GM18498 (cell line): Measurements from ENCODE around the gene KDM4D.
"Not testable (repeated sequence)": the region's sequence is repeated elsewhere in the genome, so short reads cannot be mapped to it uniquely, and the experiment has no call there.

Experiments used
- ATAC-seq: cut with Tn5 transposase; IDR thresholded peaks from one replicate; pipeline ENCODE4 v1.9.1; 2021; ENCODE audit warnings: mild to moderate bottlenecking, moderate library complexity; ENCODE audit not compliant: unreplicated experiment

The KDM4D gene

DNA sequence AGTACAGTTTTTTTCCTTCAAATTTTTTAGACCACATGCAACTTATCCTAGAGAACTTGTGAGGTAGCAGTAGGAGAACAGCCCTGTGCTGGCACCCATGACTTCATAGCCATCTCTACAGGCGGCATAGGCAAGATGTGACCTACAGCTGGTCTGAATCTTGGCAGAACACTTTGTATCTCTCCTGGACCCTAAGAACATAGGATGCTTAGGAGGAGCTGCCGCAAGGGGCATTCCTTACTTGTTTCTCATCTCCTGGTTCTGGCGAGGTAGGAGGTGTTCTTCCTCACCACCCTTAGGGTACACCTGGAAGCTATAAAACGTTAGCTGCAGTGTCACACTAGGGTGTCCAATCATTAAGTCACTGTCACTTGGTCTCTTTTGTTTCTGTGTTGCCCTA lies 16.5 kb upstream of the KDM4D start:
- ATAC-seq: no peak

DNA sequence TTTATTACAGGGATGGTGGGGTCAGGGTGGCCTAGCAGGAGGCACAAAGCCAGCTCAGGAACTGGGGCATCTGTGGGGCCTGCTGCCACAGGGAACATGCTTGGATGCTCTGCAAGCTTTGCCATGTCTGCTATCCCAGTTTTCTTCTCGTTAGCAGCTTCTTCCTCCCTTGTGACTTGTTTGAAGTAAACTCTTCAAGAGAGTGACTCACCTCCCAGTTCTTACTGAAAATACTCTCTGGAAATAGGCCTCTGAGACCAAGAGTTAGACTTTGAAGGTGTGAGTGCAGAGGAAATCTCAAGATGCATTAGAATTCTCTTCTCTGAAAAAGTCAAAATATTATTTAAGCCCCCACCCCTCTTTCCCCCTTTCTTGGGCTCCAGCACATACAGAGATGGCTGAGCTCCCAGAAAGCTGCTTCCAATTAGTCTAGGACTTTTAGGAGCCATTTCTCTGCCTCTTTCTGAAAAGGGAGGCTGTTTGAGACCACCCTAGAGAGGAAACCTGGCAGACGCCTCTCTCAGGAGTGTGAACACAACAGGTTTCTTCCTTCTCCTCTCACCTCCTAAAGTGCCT lies 15.3 kb upstream of the KDM4D start:
- ATAC-seq: no peak

DNA sequence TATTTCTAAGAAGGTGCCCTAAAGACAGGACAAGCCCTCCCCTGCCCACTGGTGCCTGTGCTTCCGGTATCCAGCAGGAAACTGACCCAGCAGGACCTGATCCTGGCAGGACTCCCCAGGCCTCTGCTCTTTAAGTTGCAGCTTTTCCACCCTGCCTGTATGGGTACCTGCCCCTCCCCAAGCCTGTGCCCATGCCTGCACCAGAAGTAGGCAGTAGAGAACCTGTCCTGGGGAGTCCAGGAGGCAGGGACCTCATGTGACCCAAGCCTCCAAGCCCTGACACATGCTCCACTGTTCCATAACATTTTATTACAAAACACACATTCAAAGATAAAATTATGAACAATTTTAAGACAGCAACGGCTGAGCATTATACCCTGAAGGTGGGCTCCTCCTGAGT lies 14.3 kb upstream of the KDM4D start:
- no peak for ATAC-seq

DNA sequence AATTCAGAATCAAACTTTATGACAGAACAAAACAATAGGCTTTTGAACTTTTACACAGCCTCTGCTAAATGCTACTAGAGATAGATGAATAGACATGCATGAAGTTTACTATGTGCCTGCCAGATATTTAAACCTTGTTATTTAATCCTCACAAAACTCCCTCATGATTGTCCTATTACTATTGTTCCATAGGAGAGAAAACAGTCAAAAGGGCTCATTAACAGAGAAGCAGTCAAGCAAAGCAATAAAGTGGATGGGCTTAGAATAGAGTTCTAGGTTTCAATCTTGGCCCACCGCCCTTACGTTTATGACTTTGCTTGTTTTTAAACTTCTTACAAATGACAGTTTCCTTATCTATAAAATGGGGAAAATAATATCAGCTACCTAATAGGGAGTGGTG lies 13.0 kb upstream of the KDM4D start:
- ATAC-seq: no peak

DNA sequence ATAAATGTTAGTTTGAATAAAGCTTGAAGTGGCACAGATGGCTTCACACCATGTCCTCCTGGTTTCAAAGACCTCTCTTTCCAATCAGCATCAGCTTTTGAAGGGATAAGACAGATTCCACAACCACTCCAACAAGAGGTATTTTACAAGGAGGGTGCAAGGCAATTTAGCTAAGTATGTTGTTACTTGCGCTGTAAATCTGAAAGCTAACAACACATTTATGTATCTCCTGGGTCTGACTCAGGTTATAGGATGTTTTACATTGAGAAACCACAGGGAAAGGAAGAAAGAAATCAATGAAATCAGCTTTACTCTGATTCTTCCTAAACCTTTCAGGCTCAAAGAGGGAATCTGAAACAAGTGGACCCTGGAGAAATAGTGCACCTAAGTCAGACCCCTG lies 12.3 kb upstream of the KDM4D start:
- ATAC-seq: no peak

DNA sequence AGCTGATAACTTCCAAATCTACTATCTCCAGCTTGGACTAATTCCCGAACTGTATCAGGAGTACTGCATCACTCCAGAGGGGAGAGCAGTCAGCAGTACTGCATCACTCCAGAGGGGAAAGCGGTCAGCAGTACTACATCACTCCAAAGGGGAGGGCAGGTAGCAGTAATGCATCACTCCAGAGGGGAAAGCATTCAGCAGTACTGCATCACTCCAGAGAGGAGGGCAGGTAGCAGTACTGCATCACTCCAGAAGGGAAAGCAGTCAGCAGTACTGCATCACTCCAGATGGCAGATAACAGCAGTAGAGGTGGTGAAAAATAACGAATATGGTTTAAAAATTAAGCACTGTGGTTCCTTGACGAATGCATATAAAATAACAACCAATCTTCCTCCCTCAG lies 8.6 kb upstream of the KDM4D start:
- no peak for ATAC-seq

DNA sequence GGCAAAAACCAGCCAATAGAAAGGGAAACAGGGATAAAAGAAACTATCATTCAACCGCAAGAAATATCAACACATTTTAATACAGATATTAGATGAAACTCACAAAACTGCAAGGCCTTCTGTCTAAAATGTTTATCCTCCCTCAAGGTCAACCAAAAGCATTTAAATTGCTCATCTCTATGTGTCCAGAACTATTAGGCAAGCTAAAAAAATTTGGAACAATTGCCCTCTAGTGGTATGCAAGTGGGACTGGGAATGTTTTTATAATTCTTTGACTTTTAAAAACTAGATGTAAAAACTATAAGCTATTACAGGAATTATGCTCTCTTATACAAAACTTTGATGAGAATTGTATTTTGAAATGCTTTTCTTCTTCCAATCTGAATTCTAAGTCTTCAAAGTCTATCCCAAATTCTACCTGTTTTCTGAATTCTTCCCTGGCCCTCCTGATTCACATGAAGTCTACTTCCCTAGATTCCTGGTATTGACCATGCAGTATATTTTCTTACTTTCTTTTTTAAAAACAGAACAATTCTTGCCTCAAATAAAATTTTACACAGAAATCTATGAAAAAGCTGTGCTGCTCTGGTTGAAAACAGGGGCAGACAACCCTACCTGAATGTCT lies 5.1 kb upstream of the KDM4D start:
- no peak for ATAC-seq

DNA sequence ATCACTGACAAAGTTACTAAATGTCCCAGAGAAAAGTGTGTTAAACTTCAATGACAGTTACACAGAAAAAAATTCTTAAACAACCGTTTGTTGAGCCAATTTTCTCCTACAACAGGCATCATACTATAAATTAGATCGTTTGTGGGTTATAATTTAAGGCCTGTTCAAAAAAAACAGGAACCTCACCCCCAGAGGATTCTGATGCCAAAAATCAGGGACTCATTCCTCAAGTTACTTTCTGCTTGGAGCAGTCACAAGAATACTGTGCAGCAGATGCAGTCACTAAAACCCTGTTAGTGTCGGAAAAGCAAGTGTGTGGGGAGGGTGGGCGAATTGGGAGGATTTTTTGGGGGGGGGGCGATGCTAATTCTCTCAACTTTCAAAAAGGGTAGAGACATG lies 810 bp upstream of the KDM4D start:
- ATAC-seq: no peak

DNA sequence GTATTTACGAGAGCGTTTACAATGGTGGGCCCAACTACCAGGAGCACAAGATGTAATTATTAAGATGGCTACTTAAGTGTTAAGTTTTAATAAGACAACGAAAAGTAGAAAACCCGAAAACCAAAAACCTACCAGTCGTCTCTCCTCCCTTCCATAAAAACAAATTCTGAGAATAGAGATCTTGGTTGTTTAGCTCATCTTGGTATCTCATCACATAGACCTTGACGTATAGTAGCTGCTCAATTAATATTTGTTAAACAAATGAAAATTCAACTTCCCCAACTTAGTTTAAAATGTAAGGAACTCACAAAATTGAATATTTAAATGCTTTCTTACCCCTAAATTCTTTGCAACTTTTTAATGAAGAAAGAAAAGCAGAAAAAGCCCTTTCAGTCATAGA lies 669 bp downstream of the KDM4D start:
- ATAC-seq: no peak

DNA sequence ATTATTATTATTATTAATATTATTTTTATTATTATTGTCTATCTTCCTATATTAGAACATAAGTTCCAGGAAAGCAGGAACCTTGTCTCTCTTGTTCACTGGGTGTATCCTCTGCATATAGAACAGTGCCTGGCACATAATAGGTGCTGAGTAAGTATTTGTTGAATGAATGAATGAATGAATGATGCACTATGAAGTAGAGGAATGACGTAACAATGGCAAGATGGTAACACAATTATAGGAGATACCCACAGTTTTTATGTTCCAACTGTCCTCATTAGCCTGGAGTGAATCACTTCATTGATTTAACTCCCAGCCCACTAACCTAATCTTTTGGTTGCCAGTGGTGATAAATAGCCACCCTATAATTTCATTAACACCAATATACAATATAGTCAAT lies 2.1 kb downstream of the KDM4D start:
- no peak for ATAC-seq

DNA sequence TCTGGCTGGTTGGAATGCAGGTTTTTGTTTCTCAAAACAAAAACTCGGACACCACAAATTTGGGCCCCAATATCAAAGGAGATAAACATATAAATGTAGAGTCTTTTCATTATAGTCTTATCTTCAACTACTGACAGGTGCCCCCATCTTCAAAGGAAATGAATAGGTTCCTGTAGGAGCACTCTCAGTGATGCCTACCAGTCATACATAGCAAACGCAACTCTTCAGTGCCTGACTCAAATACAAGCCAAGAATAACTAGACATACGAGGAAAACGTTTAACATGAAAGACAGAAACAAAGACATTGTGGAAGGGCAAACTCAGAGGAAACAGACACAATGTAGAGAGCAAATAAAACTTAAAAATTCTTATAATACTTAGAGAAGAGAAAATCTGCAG lies 13.9 kb downstream of the KDM4D start:
- ATAC-seq: no peak

DNA sequence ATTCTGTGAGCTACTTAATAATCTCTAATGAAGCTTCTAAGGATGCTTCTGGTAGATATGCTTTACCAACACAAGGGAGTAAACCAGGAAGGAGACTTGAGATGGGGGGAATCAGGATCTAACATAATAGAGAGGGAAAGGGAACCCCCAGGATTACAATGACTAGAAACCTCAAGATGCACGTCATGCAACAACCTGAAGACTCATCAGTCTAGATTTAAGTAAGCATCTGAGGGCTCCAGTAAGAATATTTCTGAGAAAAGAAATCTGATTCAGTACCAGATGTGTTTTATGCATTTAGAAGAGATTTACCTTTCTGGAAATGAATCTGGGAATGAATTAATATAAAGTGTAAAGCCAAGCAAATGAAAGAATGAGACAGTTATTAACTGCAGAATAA lies 15.2 kb downstream of the KDM4D start:
- no peak for ATAC-seq

DNA sequence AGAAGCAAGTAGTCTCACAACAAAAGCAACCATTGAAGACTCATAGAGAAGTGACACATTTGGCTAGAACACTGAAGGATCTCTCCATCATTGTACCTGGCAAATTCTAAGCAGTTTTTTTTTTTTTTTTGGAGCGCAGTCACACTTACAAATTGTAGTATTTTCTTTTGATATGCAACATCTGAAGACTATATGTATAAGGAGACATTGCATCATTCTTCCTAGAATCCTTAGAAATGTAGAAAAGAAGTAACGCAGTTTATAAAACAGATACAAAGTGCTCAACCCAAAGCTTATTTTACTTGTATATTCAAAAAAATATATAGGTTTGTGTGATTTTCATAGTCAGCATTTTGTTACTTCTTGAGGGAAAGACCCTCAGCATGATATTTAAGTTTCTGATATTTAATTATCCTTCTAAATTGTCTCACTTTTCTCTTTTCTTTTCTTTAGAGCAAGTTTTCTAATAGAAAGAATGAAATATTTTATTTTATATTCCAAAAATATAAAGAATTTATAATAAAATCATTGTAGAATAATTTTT lies 20.0 kb downstream of the KDM4D start:
- ATAC-seq: no peak

DNA sequence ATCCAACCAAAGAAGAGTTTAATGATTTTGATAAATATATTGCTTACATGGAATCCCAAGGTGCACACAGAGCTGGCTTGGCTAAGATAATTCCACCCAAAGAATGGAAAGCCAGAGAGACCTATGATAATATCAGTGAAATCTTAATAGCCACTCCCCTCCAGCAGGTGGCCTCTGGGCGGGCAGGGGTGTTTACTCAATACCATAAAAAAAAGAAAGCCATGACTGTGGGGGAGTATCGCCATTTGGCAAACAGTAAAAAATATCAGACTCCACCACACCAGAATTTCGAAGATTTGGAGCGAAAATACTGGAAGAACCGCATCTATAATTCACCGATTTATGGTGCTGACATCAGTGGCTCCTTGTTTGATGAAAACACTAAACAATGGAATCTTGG lies 23.9 kb downstream of the KDM4D start:
- ATAC-seq: no peak

DNA sequence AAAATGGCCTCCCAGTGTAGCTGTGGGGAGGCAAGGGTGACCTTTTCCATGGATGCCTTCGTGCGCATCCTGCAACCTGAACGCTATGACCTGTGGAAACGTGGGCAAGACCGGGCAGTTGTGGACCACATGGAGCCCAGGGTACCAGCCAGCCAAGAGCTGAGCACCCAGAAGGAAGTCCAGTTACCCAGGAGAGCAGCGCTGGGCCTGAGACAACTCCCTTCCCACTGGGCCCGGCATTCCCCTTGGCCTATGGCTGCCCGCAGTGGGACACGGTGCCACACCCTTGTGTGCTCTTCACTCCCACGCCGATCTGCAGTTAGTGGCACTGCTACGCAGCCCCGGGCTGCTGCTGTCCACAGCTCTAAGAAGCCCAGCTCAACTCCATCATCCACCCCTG lies 24.8 kb downstream of the KDM4D start:
- no peak for ATAC-seq

DNA sequence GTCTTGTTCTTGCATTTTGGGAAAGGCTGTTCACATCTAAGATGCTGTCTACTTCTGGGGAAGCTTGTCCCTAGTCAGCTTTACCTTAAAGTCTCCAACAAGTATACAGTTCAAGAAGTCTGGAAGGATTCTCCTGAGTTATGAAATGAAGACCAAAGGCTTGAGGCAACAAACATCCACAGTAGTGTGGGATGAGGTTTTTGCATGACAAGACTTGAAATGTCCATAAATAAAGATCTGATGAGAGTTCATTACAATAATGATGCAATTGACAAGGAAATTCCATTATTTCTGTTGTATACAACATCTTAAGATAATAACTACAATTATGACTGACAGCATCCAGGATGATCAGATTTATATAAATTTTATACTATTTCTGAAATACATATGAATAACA lies 30.2 kb downstream of the KDM4D start:
- no peak for ATAC-seq

DNA sequence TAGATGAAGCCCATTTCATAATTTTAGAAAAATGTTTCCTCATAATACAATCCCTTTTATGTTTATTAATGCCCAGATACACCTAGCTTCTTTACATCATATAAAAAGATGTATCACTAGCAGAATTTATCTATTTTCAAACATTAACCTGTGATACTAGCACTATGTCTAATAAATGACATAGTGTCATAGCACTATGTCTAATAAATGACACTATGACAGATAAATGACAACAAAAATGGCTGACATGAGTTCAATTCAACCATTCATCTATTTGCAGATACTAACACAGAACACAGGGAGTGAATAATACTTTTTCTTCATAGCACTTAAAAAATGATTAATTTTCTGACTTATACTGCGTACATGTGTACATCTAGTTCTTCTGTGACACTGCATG lies 32.1 kb downstream of the KDM4D start:
- ATAC-seq: no peak

DNA sequence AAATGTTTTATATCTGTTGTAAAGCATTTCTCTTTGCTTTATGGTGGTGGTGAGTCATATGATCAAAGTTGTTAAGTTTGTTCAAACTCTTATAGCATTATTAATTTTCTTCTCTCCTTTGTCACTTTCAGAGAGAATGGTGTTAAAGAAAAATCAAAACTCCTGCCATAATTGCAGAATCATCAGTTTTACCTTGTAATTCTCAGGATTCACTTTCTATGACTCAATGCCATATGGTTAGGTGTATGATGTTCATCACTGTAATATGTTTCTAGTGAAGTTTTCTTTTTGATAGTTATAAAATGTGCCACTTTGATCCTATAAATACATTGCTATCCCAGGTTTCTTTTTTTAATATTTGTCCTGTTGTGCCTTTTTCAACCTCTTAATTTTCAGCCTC lies 37.9 kb downstream of the KDM4D start:
- no peak for ATAC-seq

DNA sequence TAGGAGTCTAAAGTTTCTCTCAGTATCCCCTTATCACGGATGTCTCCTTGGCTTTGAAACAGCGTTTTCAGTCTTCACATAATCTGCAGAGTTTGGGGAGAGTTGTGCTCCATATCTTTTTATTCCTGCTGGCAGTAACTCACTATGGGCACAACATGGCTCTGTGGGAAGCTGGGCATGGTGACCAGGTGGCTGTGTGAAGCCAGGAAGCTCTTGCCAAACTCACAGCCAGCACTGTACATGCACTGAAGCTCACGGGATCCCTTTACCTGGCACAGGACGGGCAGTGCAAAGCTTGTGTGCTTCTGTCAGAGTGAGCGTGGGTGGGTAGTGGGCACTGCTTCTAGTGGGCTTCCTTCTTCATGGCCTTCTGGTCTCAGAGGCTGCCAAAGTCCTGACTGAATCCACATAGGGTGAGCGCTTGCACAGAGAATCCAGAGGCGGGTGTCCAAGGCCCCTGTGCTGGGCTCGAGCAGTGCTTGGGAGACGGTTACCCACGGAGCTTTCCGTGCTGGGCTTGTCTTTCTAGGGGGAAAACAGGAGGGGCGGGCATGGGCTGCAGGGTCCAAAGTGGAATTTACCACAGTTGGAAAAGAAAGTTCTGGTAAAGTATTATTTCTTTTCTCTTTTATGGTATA lies 40.8 kb downstream of the KDM4D start:
- ATAC-seq: no peak

DNA sequence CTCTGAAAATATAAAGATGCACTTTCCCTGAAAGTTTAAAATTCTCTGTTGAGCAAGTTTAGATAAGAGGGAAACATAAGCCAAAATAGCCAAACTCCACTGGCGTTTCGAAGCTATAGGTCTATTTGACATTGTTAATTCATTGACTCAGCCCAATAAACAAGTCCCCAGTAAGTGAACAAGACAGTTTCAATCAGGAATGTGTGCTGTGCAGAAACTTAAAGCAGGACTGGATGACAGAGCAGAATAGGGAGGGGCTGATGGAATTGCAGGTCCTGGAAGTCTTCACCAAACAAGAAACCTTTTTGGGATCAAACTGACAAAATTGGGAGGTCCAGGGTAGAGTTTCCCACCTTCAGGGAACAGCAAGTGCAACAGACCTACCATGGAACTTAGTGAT lies 42.6 kb downstream of the KDM4D start:
- ATAC-seq: no peak

DNA sequence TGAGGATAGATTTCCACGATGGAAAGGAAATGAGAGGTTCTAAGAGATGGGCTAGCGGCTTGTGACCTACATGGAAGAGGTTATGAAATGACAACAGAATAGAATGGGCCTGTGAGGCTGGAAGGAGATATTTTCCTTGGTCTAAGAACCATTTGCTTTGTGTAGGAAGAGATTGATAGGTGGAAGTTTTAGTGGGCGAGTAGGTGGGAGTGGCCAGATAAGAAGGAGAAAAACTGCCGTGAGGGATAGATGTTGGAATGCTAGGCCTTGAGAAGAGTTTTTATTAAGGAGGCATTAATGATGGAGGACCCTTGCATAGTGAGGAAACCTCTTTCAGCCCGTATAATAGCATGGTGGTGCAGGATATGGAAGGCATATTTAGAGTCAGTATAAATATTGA lies 48.0 kb downstream of the KDM4D start:
- not testable (repeated sequence) for ATAC-seq

DNA sequence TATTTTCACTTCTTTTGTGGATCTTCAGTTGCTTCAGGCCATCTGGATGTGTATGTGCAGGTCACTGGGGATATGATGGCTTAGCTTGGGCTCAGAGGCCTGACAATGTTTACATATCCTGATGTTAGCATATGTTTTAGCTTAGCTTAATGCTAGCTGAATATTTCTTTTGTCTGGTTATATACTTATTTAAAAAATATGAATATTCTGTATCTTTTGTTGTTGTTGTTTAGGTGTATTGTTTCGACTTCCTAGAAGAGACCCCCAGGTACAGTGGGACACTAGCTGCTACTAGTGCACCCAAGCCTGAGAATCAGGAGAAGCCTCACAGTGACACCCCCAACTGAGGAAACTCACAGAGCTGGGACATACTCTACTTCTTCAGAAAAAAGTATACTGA lies 51.4 kb downstream of the KDM4D start, which contains the start of gene KDM4E:
TSS of gene KDM4E (plus strand) at position 301 of the 400 bp plus-strand sequence. CDS start 300 bp downstream, outside the sequence.
- no peak for ATAC-seq
